Adrenal gland (tissue), 5 donors: ENCODE data around the gene NSMF.

Experiments
- CTCF ChIP-seq, 6 experiments: fragments of 450-650 bp in 4 of 6; fragments of 200-600 bp in 2 of 6; sonication (generic) in 1 of 6; IDR thresholded peaks; 1 replicate in 5 of 6; 2 replicates in 1 of 6; pipeline versions ENCODE4 v1.5.1 to v1.8.0; 2016 to 2021; ENCODE audit warnings: antibody characterized with exemption in 6 of 6, mild to moderate bottlenecking in 2 of 6, moderate library complexity in 1 of 6
- POLR2A ChIP-seq, 2 donors: fragments of 450-650 bp; IDR thresholded peaks; one replicate each; pipeline ENCODE4 v1.6.1; 2017; ENCODE audit warnings: antibody characterized with exemption in 2 of 2, mild to moderate bottlenecking in 2 of 2, moderate library complexity in 1 of 2
- donor health status: DM: no; HTN: no; CAD: no.

DNA sequence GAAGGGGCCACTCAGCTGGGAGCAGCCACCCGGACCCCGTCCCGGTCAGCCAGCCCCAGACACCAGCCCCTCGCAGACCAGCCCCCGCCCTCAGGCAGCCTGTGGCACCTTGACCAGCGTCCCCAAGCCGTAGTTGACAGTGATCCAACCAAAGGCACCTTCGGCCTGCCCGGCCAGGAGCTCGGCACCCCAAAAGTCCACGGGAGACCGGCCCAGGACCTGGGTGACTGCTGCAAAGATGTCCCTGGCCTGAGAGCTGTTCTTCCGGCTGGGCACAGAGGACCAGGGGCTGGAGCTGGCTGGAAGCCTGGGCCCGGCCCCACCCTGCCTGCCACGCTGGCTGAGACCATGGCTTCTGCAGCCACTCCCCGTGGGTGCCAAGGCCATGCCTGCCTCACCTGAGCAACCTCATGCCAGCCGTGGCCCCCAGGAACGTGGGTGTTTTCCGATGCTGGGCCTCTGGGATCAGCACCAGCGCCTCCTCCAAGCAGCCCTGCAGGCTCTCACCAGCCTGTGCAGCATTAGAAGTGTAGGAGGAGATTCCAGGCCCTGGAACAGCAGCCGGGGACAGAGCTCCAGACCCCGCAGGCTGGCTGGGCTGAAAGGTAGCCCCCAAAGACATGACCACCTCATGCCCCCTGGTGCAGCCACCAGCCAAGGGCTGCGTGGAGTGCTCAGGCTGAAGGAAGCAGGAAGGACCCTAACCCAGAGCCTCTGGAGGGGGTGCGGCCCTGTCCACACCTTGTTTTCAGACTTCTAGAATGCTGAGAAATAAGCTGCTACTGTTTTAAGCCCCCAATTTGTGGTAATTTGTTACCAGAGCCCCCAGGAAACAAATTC, 22.2 kb downstream of the NSMF start:
- no peak for TF ChIP-seq CTCF (IDR thresholded peaks at IDR 0.05)
- no peak for TF ChIP-seq POLR2A (IDR thresholded peaks at IDR 0.05)
